Keratinocyte (primary cell): ENCODE measurements around the gene APCDD1L. TPM values are rescaled to one million over a fixed set of nuclear protein-coding genes. Genes with fewer than 3 reads are reported as not detected.

ENCODE experiments used
- DNase-seq: peaks from one replicate; pipeline ENCODE4 v3.0.0-alpha.2; 2011; ENCODE audit warnings: low read depth, missing footprints, low spot score
- FAIRE-seq: peaks from 2 replicates; lab custom pipeline; 2011; peaks lifted over from hg19 to GRCh38; lab: Jason Lieb, UNC
- H2AFZ ChIP-seq: 2 replicates; pipeline ENCODE4 v1.6.0; 2012; ENCODE audit warnings: low read length, control low read depth, inconsistent platforms; ENCODE audit not compliant: control insufficient read depth
- H3K27ac ChIP-seq: 2 replicates; pipeline ENCODE4 v1.5.1; 2011; ENCODE audit warnings: low read length; ENCODE audit not compliant: control insufficient read depth, insufficient read depth
- H3K27me3 ChIP-seq: 3 replicates; pipeline ENCODE4 v1.6.0; 2011; ENCODE audit warnings: low read length; ENCODE audit not compliant: control insufficient read depth, insufficient read depth; ENCODE audit errors: extremely low read depth
- H3K36me3 ChIP-seq, 2 experiments: 2 replicates in 1 of 2; 3 replicates in 1 of 2; pipeline ENCODE4 v1.5.1; 2011; ENCODE audit warnings: low read length in 2 of 2, mild to moderate bottlenecking in 1 of 2; ENCODE audit not compliant: control insufficient read depth in 2 of 2, insufficient read depth in 2 of 2; ENCODE audit errors: extremely low read depth in 1 of 2
- H3K4me1 ChIP-seq: 3 replicates; pipeline ENCODE4 v1.5.1; 2011; ENCODE audit warnings: low read length; ENCODE audit not compliant: control insufficient read depth, insufficient read depth; ENCODE audit errors: extremely low read depth
- H3K4me2 ChIP-seq: 3 replicates; pipeline ENCODE4 v1.6.0; 2011; ENCODE audit warnings: low read depth, low read length; ENCODE audit not compliant: control insufficient read depth, insufficient read depth; ENCODE audit errors: extremely low read depth
- H3K4me3 ChIP-seq, 3 experiments: fragments of 200-600 bp in 1 of 3; sonication (generic) in 1 of 3; 2 replicates in 2 of 3; 3 replicates in 1 of 3; pipeline ENCODE4 v1.5.1; 2011 to 2016; ENCODE audit warnings: low read length in 3 of 3, mild to moderate bottlenecking in 3 of 3, control low read depth in 2 of 3, inconsistent platforms in 1 of 3, low read depth in 1 of 3, mixed read lengths in 1 of 3, mixed run types in 1 of 3, moderate library complexity in 1 of 3; ENCODE audit not compliant: control insufficient read depth in 2 of 3, insufficient read depth in 2 of 3; ENCODE audit errors: extremely low read depth in 1 of 3
- H3K79me2 ChIP-seq: 2 replicates; pipeline ENCODE4 v1.6.0; 2012; ENCODE audit warnings: low read length; ENCODE audit not compliant: control insufficient read depth, insufficient read depth
- H3K9ac ChIP-seq: 3 replicates; pipeline ENCODE4 v1.6.0; 2011; ENCODE audit warnings: low read length; ENCODE audit not compliant: control insufficient read depth, insufficient read depth; ENCODE audit errors: extremely low read depth
- H3K9me1 ChIP-seq: 3 replicates; pipeline ENCODE4 v1.6.0; 2011; ENCODE audit warnings: low read length; ENCODE audit not compliant: control insufficient read depth, insufficient read depth; ENCODE audit errors: extremely low read depth
- H3K9me3 ChIP-seq: 2 replicates; pipeline ENCODE4 v1.5.1; 2012; ENCODE audit warnings: low read depth, low read length; ENCODE audit not compliant: control insufficient read depth
- H4K20me1 ChIP-seq: 3 replicates; pipeline ENCODE4 v1.6.0; 2011; ENCODE audit warnings: low read length; ENCODE audit not compliant: control insufficient read depth, insufficient read depth; ENCODE audit errors: extremely low read depth
- EZH2 ChIP-seq: IDR thresholded peaks from one replicate; pipeline ENCODE4 v1.6.1; 2012; ENCODE audit warnings: inconsistent platforms, mild to moderate bottlenecking, low read length, moderate library complexity
- dilution Hi-C: fragments of 300-500 bp; cut with MboI; formaldehyde crosslinking; loops from one replicate; pipeline ENCODE4 v1.7.0; 2020; ENCODE audit warnings: low sequenced_read_pairs; ENCODE audit not compliant: extremely low pct_ligation_motif_present
- polyA plus RNA-seq, 5 experiments: library from polyadenylated mRNA; depleted of rRNA in 3 of 5; stranded (reverse) in 3 of 5; stranded (forward) in 1 of 5; unstranded in 1 of 5; fragments of >200 nt; gene quantifications; 1 replicate in 1 of 5; 2 replicates in 3 of 5; 3 replicates in 1 of 5; pipeline versions ENCODE4 v1.2.1 to v1.2.3, GENCODE V29; 2011 to 2012; ENCODE audit warnings: missing spikeins in 2 of 5, low read depth in 1 of 5, low replicate concordance in 1 of 5
- TF ChIP-seq, protein P1 (sequence below), 3 experiments: IDR thresholded peaks in 1 of 3; conservative IDR thresholded peaks in 1 of 3; optimal IDR thresholded peaks in 1 of 3; 2 replicates in 2 of 3; 3 replicates in 1 of 3; pipeline versions ENCODE3 to v1.5.1; 2011; ENCODE audit warnings: low read length in 3 of 3, mild to moderate bottlenecking in 3 of 3, moderate library complexity in 2 of 3, control low read depth in 1 of 3, inconsistent platforms in 1 of 3; ENCODE audit not compliant: insufficient read depth in 2 of 3; ENCODE audit errors: extremely low read depth in 1 of 3

The APCDD1L gene
- polyA plus RNA-seq, 1 donor (not counting 4 experiments of a cell fraction or from before 2014, with no cell fraction given): 0.67 TPM

DNA sequence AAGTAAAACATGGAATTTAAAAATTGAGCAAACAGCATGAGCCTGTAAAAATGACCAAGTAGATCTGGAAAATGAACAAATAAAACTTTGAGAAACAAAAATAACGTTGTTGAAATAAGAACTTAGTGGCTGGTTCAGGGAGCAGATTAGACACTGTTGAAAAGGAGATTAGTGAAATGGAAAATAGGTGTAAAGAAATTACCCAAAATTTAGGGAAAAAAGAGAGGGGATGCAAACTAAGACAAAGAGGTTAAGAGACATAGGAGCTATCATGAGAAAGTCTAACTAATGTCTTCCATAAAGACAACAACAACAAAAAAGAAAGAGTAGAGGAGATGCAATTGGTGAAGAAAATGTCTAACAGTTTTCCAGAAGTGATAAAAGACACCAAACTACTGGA, 29.0 kb downstream of the APCDD1L start:
- dilution Hi-C loops: no loop called here
- Histone ChIP-seq H3K9me1 (no peaks in the 10 kb centered on the region), H3K9me3 (peaks cover 2% of the 10 kb centered on the region), H3K36me3 (no peaks in the 10 kb centered on the region), H3K4me2 (no peak overlapping the region), H3K27ac (no peak overlapping the region), H3K9ac (no peak overlapping the region), H3K4me1 (no peaks in the 10 kb centered on the region), H3K4me3 (no peak overlapping the region), H4K20me1 (no peaks in the 10 kb centered on the region), H2AFZ (no peak overlapping the region), H3K79me2 (no peaks in the 10 kb centered on the region), H3K27me3 (no peaks in the 10 kb centered on the region)
- DNase-seq (no peak), FAIRE-seq (no peak)
- TF ChIP-seq EZH2: no peak
- TF ChIP-seq, protein P1, sequence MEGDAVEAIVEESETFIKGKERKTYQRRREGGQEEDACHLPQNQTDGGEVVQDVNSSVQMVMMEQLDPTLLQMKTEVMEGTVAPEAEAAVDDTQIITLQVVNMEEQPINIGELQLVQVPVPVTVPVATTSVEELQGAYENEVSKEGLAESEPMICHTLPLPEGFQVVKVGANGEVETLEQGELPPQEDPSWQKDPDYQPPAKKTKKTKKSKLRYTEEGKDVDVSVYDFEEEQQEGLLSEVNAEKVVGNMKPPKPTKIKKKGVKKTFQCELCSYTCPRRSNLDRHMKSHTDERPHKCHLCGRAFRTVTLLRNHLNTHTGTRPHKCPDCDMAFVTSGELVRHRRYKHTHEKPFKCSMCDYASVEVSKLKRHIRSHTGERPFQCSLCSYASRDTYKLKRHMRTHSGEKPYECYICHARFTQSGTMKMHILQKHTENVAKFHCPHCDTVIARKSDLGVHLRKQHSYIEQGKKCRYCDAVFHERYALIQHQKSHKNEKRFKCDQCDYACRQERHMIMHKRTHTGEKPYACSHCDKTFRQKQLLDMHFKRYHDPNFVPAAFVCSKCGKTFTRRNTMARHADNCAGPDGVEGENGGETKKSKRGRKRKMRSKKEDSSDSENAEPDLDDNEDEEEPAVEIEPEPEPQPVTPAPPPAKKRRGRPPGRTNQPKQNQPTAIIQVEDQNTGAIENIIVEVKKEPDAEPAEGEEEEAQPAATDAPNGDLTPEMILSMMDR (optimal IDR thresholded peaks at IDR 0.05 in 1 of 3, IDR thresholded peaks at IDR 0.05 in 1 of 3, conservative IDR thresholded peaks at IDR 0.05 in 1 of 3; ENCODE audit: extremely low read depth in 1 of 3, insufficient read depth in 2 of 3, low read length in 3 of 3): no peak

DNA sequence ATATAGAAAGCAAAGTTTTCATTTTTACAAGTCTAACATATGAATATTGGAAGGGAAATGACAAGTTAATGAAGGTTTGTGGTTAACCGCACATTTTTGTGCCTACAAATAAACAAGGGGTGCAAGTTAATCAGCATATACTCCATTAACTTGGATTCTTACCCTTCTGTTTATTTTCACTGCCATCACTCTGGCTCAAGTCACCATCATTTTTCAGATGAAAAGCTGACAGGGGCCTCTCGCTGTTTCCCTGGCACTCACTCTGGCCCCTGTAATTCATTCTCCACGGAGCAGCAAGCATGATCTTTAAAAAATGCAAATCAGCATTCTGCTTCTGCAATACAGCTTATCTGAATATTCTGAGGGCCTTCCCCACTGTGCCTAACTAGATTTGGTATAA, 29.8 kb downstream of the APCDD1L start:
- Histone ChIP-seq H3K79me2 (no peaks in the 10 kb centered on the region), H2AFZ (no peak overlapping the region), H3K4me3 (no peak overlapping the region), H3K9me1 (no peaks in the 10 kb centered on the region), H3K9me3 (peaks cover 2% of the 10 kb centered on the region), H3K9ac (no peak overlapping the region), H3K36me3 (no peaks in the 10 kb centered on the region), H3K4me1 (no peaks in the 10 kb centered on the region), H3K27me3 (no peaks in the 10 kb centered on the region), H3K4me2 (no peak overlapping the region), H3K27ac (no peak overlapping the region), H4K20me1 (no peaks in the 10 kb centered on the region)
- dilution Hi-C loops: no loop called here
- FAIRE-seq (no peak), DNase-seq (no peak)
- TF ChIP-seq EZH2: no peak
- TF ChIP-seq, protein P1 (optimal IDR thresholded peaks at IDR 0.05 in 1 of 3, IDR thresholded peaks at IDR 0.05 in 1 of 3, conservative IDR thresholded peaks at IDR 0.05 in 1 of 3; ENCODE audit: extremely low read depth in 1 of 3, insufficient read depth in 2 of 3, low read length in 3 of 3): no peak
